Neural progenitor cell (in vitro differentiated cells): ENCODE measurements around the gene MCTP2. TPM values are rescaled to one million over a fixed set of nuclear protein-coding genes. Genes with fewer than 3 reads are reported as not detected.

Experiments
- DNase-seq: peaks from one replicate; pipeline ENCODE4 v3.0.0-alpha.2; 2016; ENCODE audit warnings: low spot score
- H2AFZ ChIP-seq: fragments of 200-600 bp; sonication (generic); replicated peaks from 2 replicates; pipeline ENCODE4 v1.6.1; 2016; ENCODE audit warnings: antibody characterized with exemption
- H3F3A ChIP-seq: fragments of 200-600 bp; sonication (generic); 2 replicates; pipeline ENCODE4 v1.6.1; 2016; ENCODE audit warnings: antibody characterized with exemption, low read depth
- H3K27ac ChIP-seq: fragments of 200-600 bp; sonication (generic); 2 replicates; pipeline ENCODE4 v1.5.1; 2016; ENCODE audit warnings: mild to moderate bottlenecking
- H3K27me3 ChIP-seq: fragments of 200-600 bp; sonication (generic); 2 replicates; pipeline ENCODE4 v1.6.1; 2016; ENCODE audit warnings: mild to moderate bottlenecking, moderate library complexity
- H3K36me3 ChIP-seq: fragments of 200-600 bp; sonication (generic); 2 replicates; pipeline ENCODE4 v1.5.1; 2016
- H3K4me1 ChIP-seq: fragments of 200-600 bp; sonication (generic); 2 replicates; pipeline ENCODE4 v1.6.1; 2016; ENCODE audit warnings: mixed run types
- H3K4me2 ChIP-seq: fragments of 200-600 bp; sonication (generic); 2 replicates; pipeline ENCODE4 v1.6.1; 2016
- H3K4me3 ChIP-seq: fragments of 200-600 bp; sonication (generic); 2 replicates; pipeline ENCODE4 v1.5.1; 2016
- H3K79me2 ChIP-seq: fragments of 200-600 bp; sonication (generic); 2 replicates; pipeline ENCODE4 v1.6.1; 2016; ENCODE audit warnings: low read depth
- H3K9ac ChIP-seq: fragments of 200-600 bp; sonication (generic); 2 replicates; pipeline ENCODE4 v1.6.1; 2016
- H3K9me3 ChIP-seq: fragments of 200-600 bp; sonication (generic); 2 replicates; pipeline ENCODE4 v1.5.1; 2016; ENCODE audit warnings: low read depth
- H4K20me1 ChIP-seq: fragments of 200-600 bp; sonication (generic); 2 replicates; pipeline ENCODE4 v1.6.1; 2016; ENCODE audit warnings: low read depth
- H3K27ac Mint-ChIP-seq: 3 replicates; pipeline ENCODE4 v1.8.0; 2021; ENCODE audit warnings: mixed read lengths
- H3K27me3 Mint-ChIP-seq: 2 replicates; pipeline ENCODE4 v1.8.0; 2022; ENCODE audit warnings: low read depth, mild to moderate bottlenecking, inconsistent platforms, moderate library complexity, mixed read lengths; ENCODE audit not compliant: insufficient read depth
- H3K36me3 Mint-ChIP-seq: 3 replicates; pipeline ENCODE4 v1.8.0; 2021; ENCODE audit warnings: mixed read lengths
- H3K4me1 Mint-ChIP-seq: 3 replicates; pipeline ENCODE4 v1.8.0; 2021; ENCODE audit warnings: mixed read lengths
- H3K4me3 Mint-ChIP-seq: 3 replicates; pipeline ENCODE4 v1.8.0; 2021; ENCODE audit warnings: mild to moderate bottlenecking, moderate library complexity, mixed read lengths
- H3K9me3 Mint-ChIP-seq: 3 replicates; pipeline ENCODE4 v1.8.0; 2020; ENCODE audit warnings: mixed read lengths
- EZH2 ChIP-seq: fragments of 200-600 bp; sonication (generic); IDR thresholded peaks from 2 replicates; pipeline ENCODE4 v1.6.1; 2017; ENCODE audit warnings: antibody characterized with exemption, mild to moderate bottlenecking, moderate library complexity
- EZH2phosphoT487 ChIP-seq: fragments of 200-600 bp; sonication (generic); IDR thresholded peaks from 2 replicates; pipeline ENCODE4 v1.6.1; 2017; ENCODE audit warnings: antibody characterized with exemption
- total RNA-seq: library from RNA; depleted of rRNA; stranded (reverse); fragments of >200 nt; gene quantifications from 2 replicates; pipeline ENCODE4 v1.2.3, GENCODE V29; 2015; ENCODE audit warnings: low replicate concordance
- TF ChIP-seq, protein P1 (sequence below): fragments of 200-600 bp; sonication (generic); IDR thresholded peaks from 2 replicates; pipeline ENCODE4 v1.5.1; 2017; ENCODE audit warnings: antibody characterized with exemption, mild to moderate bottlenecking

Gene MCTP2
- total RNA-seq, 1 donor from 2014 or later: 0.17 TPM

DNA sequence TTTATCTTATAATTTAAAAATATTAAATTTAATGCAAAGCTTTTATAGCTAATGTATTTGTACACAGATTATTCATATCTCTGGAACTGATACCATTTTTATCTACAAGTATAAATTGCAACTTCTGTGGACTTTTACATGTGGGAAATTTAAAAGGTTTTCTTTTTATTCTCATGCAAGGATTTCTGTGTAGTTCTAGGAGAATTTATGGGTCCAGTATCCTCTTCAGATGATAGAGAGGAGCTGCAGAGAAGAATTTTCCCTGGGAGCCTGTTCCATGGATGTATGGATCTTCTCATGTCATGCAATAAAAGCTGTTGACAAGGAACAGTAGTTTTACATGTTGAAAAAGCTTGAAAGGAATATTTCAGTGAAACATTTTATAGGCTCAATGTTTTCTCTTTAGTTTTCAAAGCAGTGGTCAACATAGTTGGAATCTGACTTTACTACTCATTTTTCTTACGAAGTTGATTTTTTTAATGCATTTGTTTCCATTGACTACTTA, 119.7 kb downstream of the MCTP2 start:
- H3K79me2 ChIP-seq: no peaks in the 10 kb centered on the region
- H3F3A ChIP-seq: no peaks in the 10 kb centered on the region
- Mint-ChIP-seq H3K36me3 (no peaks in the 10 kb centered on the region), H3K27ac (no peak overlapping the region), H3K27me3 (peaks cover 6% of the 10 kb centered on the region), H3K4me1 (no peaks in the 10 kb centered on the region), H3K9me3 (no peaks in the 10 kb centered on the region), H3K4me3 (no peak overlapping the region)
- no peak overlapping the region for H3K9ac ChIP-seq
- H3K27ac ChIP-seq: no peak overlapping the region
- no peaks in the 10 kb centered on the region for H3K36me3 ChIP-seq
- no peak overlapping the region for H3K4me2 ChIP-seq
- no peaks in the 10 kb centered on the region for H3K9me3 ChIP-seq
- TF ChIP-seq EZH2phosphoT487 (no peak), EZH2 (no peak)
- TF ChIP-seq, protein P1, sequence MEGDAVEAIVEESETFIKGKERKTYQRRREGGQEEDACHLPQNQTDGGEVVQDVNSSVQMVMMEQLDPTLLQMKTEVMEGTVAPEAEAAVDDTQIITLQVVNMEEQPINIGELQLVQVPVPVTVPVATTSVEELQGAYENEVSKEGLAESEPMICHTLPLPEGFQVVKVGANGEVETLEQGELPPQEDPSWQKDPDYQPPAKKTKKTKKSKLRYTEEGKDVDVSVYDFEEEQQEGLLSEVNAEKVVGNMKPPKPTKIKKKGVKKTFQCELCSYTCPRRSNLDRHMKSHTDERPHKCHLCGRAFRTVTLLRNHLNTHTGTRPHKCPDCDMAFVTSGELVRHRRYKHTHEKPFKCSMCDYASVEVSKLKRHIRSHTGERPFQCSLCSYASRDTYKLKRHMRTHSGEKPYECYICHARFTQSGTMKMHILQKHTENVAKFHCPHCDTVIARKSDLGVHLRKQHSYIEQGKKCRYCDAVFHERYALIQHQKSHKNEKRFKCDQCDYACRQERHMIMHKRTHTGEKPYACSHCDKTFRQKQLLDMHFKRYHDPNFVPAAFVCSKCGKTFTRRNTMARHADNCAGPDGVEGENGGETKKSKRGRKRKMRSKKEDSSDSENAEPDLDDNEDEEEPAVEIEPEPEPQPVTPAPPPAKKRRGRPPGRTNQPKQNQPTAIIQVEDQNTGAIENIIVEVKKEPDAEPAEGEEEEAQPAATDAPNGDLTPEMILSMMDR: no peak
- no peaks in the 10 kb centered on the region for H3K4me1 ChIP-seq
- no peaks in the 10 kb centered on the region for H3K27me3 ChIP-seq
- DNase-seq: no peak
- no peak overlapping the region for H3K4me3 ChIP-seq
- no peaks in the 10 kb centered on the region for H4K20me1 ChIP-seq
- no peak overlapping the region for H2AFZ ChIP-seq

DNA sequence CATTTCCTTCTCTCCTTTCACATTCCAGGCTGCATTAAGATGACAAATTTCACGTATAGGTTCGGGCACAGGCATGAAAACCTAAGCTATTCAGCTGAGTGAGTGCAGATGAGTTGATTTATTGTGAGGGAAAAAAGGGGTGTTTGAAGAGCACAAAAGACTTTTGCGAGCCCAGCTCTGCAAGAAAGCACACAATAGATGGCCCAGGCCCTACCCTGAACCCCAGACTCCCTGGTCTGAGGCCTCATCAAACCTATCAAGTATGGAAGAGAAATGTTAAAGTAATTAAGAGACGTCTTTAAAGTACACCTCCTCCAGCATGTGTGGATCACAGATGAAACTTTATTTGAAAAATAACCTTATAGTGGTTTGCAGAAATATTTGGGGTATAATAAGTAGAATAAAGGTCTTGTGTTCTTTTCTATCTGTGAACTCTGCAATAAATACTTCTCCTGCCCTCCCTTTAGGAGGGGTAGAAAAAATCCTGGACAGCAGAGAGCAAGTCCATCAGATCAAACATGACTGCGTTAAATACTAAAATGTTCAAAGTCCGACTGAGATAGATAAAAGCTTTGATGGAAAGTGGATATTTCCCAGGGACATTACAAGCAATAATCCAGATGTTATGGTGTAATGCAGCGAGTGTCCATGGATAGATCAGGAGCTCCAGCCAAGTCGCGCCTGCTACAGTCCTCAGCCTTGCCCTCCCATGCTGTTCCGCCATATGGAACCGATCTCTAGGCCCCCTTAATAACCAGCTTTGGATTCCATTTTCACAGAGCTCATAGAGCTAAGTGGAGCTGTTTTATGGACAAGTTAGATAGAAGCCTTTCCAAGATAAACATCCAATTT, 121.5 kb downstream of the MCTP2 start:
- Histone ChIP-seq H3K4me3 (no peak overlapping the region), H2AFZ (no peak overlapping the region), H3K27me3 (no peaks in the 10 kb centered on the region), H3K79me2 (no peaks in the 10 kb centered on the region), H3K36me3 (no peaks in the 10 kb centered on the region), H3K9ac (no peak overlapping the region), H4K20me1 (no peaks in the 10 kb centered on the region), H3F3A (no peaks in the 10 kb centered on the region), H3K27ac (no peak overlapping the region), H3K9me3 (no peaks in the 10 kb centered on the region), H3K4me2 (no peak overlapping the region), H3K4me1 (no peaks in the 10 kb centered on the region)
- no peak overlapping the region for H3K4me3 Mint-ChIP-seq
- DNase-seq: no peak
- no peaks in the 10 kb centered on the region for H3K4me1 Mint-ChIP-seq
- no peak overlapping the region for H3K27ac Mint-ChIP-seq
- TF ChIP-seq, protein P1: no peak
- TF ChIP-seq EZH2phosphoT487: no peak
- no peak for TF ChIP-seq EZH2
- peaks cover 6% of the 10 kb centered on the region for H3K27me3 Mint-ChIP-seq
- no peaks in the 10 kb centered on the region for H3K36me3 Mint-ChIP-seq
- H3K9me3 Mint-ChIP-seq: no peaks in the 10 kb centered on the region

DNA sequence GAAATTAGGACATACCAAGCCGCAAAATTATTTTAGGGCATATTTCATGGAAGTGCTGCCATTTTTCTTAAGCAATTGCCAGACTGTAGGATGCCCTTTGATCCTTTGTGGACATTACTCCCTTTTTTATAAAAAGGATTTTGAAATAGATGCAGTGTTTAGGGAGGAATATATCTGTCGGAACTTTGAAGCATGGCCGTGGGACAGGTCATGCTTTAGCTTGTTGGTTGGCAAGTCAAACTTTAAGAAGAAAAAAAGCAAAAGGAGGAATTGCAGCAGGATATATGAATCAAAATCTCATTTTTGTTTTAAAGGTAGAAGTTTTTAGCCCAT, 122.1 kb downstream of the MCTP2 start:
- Histone ChIP-seq H3K4me1 (no peaks in the 10 kb centered on the region), H4K20me1 (no peaks in the 10 kb centered on the region), H3K9me3 (no peaks in the 10 kb centered on the region), H3F3A (no peaks in the 10 kb centered on the region), H3K4me2 (no peak overlapping the region), H3K27me3 (no peaks in the 10 kb centered on the region), H3K79me2 (no peaks in the 10 kb centered on the region), H3K36me3 (no peaks in the 10 kb centered on the region), H2AFZ (no peak overlapping the region), H3K27ac (no peak overlapping the region), H3K9ac (no peak overlapping the region), H3K4me3 (no peak overlapping the region)
- H3K4me3 Mint-ChIP-seq: no peak overlapping the region
- no peak for DNase-seq
- H3K9me3 Mint-ChIP-seq: no peaks in the 10 kb centered on the region
- no peak overlapping the region for H3K27ac Mint-ChIP-seq
- H3K27me3 Mint-ChIP-seq: peaks cover 4% of the 10 kb centered on the region
- H3K36me3 Mint-ChIP-seq: no peaks in the 10 kb centered on the region
- TF ChIP-seq EZH2phosphoT487 (no peak), EZH2 (no peak)
- TF ChIP-seq, protein P1: no peak
- H3K4me1 Mint-ChIP-seq: no peaks in the 10 kb centered on the region
